BE2C (cell line): Measurements from ENCODE around the gene ABLIM1.

Source experiments
- DNase-seq: peaks from one replicate; pipeline ENCODE4 v3.0.0-alpha.2; 2020
- H3K27me3 ChIP-seq: fragments of 250-450 bp; sonication (Bioruptor Pico); 2 replicates; pipeline ENCODE4 v1.5.1; 2020; ENCODE audit warnings: mild to moderate bottlenecking
- H3K36me3 ChIP-seq: fragments of 250-450 bp; sonication (Bioruptor Pico); 2 replicates; pipeline ENCODE4 v1.5.1; 2020; ENCODE audit warnings: mild to moderate bottlenecking
- H3K4me1 ChIP-seq: fragments of 250-450 bp; sonication (Bioruptor Pico); 2 replicates; pipeline ENCODE4 v1.5.1; 2020
- H3K4me3 ChIP-seq: 2 replicates; pipeline ENCODE4 v1.5.1; 2011; ENCODE audit warnings: low read depth, low read length
- H3K9me3 ChIP-seq: fragments of 250-450 bp; sonication (Bioruptor Pico); 2 replicates; pipeline ENCODE4 v1.5.1; 2020
- TF ChIP-seq, protein P1 (sequence below): IDR thresholded peaks from 2 replicates; pipeline ENCODE4 v1.5.1; 2012; ENCODE audit warnings: mild to moderate bottlenecking, low read depth, low read length

ABLIM1 gene

DNA sequence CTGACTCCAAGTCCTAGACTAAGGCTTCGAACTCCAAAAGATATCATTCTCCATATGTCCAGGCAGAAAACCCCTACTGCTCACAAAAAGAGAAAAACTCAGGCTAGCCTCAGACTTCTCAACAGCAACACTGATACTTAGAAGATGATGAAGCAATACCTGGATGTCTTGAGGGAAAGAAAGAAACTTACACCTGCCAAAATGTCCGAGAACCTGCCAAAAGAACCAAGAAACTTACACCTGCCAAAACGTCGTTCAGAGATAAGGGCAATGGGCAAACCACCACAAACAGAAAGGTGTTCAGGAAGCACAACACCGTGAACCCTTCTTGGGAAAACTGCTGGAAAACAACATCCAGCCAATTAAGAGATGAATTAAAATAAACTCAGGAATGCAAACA lies 15.3 kb downstream of the ABLIM1 start:
- no peak overlapping the region for H3K4me3 ChIP-seq
- peaks cover 12% of the 10 kb centered on the region for H3K4me1 ChIP-seq
- no peaks in the 10 kb centered on the region for H3K27me3 ChIP-seq
- no peak for DNase-seq
- no peaks in the 10 kb centered on the region for H3K36me3 ChIP-seq
- H3K9me3 ChIP-seq: no peaks in the 10 kb centered on the region
- TF ChIP-seq, protein P1, sequence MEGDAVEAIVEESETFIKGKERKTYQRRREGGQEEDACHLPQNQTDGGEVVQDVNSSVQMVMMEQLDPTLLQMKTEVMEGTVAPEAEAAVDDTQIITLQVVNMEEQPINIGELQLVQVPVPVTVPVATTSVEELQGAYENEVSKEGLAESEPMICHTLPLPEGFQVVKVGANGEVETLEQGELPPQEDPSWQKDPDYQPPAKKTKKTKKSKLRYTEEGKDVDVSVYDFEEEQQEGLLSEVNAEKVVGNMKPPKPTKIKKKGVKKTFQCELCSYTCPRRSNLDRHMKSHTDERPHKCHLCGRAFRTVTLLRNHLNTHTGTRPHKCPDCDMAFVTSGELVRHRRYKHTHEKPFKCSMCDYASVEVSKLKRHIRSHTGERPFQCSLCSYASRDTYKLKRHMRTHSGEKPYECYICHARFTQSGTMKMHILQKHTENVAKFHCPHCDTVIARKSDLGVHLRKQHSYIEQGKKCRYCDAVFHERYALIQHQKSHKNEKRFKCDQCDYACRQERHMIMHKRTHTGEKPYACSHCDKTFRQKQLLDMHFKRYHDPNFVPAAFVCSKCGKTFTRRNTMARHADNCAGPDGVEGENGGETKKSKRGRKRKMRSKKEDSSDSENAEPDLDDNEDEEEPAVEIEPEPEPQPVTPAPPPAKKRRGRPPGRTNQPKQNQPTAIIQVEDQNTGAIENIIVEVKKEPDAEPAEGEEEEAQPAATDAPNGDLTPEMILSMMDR: no peak

DNA sequence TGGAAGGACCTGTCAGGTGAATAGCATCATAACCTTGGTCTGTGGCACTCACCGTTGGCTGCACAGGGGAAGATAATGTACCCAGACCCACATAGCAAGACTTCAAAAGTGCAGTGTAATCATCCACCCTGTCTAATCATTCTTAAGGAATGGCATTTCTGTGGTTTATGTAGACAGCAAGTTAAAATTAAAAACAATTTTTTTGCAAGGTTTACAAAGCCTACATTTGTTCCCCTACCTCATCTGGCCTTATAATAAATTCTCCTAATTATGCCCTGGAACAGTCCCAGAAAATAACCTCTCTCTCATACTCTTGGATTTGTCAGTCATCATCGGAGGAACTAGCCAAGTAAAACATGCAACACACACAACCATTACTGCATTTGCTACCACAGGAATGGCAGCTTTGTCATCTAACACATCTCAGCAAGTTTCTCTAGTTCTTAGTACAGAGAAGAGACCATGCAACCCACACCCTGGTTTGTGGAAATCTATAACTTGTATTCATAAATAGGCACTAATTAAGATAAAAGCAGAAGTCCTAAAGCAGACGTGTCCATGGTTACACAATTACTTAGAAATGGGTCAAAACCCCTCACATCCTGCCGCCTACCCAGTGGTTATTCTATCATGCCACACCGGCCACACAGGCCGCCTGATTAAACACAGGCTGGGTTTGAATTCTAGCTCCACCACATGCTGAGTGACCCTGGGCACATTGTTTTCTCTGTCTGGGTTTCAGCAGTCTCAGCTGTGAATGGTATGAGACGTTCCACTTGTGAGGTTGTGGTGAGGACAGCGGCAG lies 19.1 kb downstream of the ABLIM1 start:
- H3K9me3 ChIP-seq: no peaks in the 10 kb centered on the region
- no peak for DNase-seq
- peaks cover 6% of the 10 kb centered on the region for H3K4me1 ChIP-seq
- H3K4me3 ChIP-seq: no peak overlapping the region
- TF ChIP-seq, protein P1: no peak
- no peaks in the 10 kb centered on the region for H3K36me3 ChIP-seq
- no peaks in the 10 kb centered on the region for H3K27me3 ChIP-seq

DNA sequence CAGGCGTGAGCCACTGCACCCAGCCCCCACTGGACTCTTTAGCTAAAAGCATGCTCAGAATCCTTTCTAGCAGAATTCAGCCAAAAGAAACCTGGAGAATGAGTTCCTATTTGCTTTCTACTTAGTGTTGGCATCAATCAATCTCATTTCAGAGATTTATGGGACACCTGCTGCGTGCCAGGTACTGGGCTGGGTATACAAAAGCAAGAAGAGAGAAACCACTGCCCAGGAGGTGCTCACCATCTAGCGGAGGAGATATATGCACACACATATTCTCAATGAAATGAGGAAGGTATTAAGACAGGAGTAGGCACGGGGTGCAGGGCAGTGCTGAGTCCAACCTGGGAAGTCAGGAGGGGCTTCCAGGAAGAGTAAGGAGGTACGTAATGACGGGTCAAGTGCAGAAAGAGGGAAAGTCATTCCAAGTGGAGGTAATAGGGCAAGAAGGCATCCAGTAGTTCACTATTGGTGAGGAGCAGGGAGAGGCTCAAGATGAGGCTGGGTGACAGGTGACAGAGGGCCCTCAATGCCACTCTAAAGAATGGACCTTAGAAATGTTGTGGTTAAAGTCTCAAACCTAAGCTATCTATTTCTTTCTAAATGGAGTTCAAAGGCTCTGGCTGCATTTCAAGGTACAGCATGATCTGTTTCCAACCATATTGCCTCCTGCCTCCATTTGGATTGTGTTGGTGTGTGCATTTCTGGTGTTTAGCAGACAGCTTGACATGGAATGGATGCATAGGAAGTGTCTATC lies 22.1 kb downstream of the ABLIM1 start:
- Histone ChIP-seq H3K9me3 (no peaks in the 10 kb centered on the region), H3K27me3 (no peaks in the 10 kb centered on the region), H3K36me3 (no peaks in the 10 kb centered on the region; the same call in 1 of the 2 replicates), H3K4me3 (no peak overlapping the region), H3K4me1 (peaks cover 16% of the 10 kb centered on the region)
- TF ChIP-seq, protein P1: no peak
- DNase-seq: no peak

DNA sequence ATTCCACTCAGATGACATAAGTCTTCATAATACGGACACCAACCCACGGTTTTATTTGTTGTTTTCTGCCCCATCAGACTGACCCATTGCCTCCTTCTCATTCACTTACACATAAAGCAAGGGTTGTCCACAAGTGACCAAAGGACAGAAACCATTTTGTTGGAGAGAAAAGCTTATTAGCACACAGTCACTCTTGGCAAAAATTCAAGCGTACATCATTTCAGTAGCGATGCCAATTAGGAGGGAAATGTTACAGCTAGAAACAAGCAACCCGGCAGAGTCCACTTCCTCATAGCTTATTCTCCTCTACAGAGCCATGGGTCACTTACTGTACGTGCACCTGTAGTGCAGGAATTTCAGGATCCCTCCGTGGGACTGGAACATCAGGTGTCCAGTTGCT lies 23.0 kb downstream of the ABLIM1 start:
- Histone ChIP-seq H3K27me3 (no peaks in the 10 kb centered on the region), H3K4me3 (no peak overlapping the region), H3K36me3 (no peaks in the 10 kb centered on the region; the same call in 1 of the 2 replicates), H3K4me1 (peaks cover 16% of the 10 kb centered on the region), H3K9me3 (no peaks in the 10 kb centered on the region)
- TF ChIP-seq, protein P1: no peak
- DNase-seq: no peak

GRCh38 chr10:114634609-114634979 lies 23.5 kb downstream of the ABLIM1 start:
- no peak for DNase-seq

More at GRCh38 chr10:114634609-114634979, 23.5 kb downstream of the ABLIM1 start:
- no peaks in the 10 kb centered on the region for H3K27me3 ChIP-seq
- no peaks in the 10 kb centered on the region; the same call in 1 of the 2 replicates for H3K36me3 ChIP-seq
- H3K4me3 ChIP-seq: no peak overlapping the region
- TF ChIP-seq, protein P1: no peak
- peaks cover 16% of the 10 kb centered on the region for H3K4me1 ChIP-seq
- H3K9me3 ChIP-seq: no peaks in the 10 kb centered on the region
